Stomach smooth muscle (tissue), 2 donors: ENCODE results near the gene USH2A.

Experiments used
- H3K27ac ChIP-seq: one replicate; pipeline ENCODE4 v1.7.0; 2013; ENCODE audit warnings: mild to moderate bottlenecking, low read length, inconsistent platforms
- H3K27me3 ChIP-seq, 2 donors: one replicate each; pipeline ENCODE4 v1.7.0; 2013; ENCODE audit warnings: low read length in 2 of 2; ENCODE audit not compliant: insufficient read depth in 2 of 2, control insufficient read depth in 1 of 2
- H3K36me3 ChIP-seq, 2 donors: one replicate each; pipeline ENCODE4 v1.7.0; 2013; ENCODE audit warnings: low read length in 2 of 2; ENCODE audit not compliant: control insufficient read depth in 2 of 2, insufficient read depth in 2 of 2
- H3K4me1 ChIP-seq: one replicate; pipeline ENCODE4 v1.7.0; 2013; ENCODE audit warnings: low read length; ENCODE audit not compliant: control insufficient read depth, insufficient read depth
- H3K4me3 ChIP-seq, 2 donors: one replicate each; pipeline ENCODE4 v1.7.0; 2013; ENCODE audit warnings: low read length in 2 of 2
- H3K9ac ChIP-seq, 2 donors: one replicate each; pipeline ENCODE4 v1.7.0; 2013; ENCODE audit warnings: low read length in 2 of 2, mild to moderate bottlenecking in 1 of 2
- H3K9me3 ChIP-seq, 2 donors: one replicate each; pipeline ENCODE4 v1.7.0; 2013; ENCODE audit warnings: low read length in 2 of 2; ENCODE audit not compliant: control insufficient read depth in 2 of 2
- donor health status: healthy.
- donor health status: Pancreatic carcinoma.

USH2A gene

DNA sequence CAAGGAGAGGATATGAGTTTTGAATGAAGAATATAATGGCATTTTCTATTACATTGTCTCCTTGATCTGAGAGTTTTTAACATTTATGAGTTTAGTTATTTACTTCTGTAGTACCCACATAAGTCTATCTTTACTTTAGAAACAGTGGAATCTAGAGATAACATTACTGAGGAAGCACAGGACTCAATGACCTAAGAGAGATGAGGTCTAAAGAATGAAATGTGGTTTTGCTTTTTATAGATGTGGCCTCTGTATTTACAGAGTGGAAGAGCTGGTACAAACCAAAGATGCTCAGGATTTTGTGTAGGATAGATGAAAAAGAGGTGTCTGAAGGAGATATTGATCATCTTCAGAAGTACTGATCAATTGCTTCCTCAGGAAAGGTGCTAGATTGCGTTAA lies 678.8 kb downstream of the USH2A start:
- no peaks in the 10 kb centered on the region for H3K9me3 ChIP-seq
- H3K27me3 ChIP-seq, result no peaks in the 10 kb centered on the region
- no peak overlapping the region for H3K4me3 ChIP-seq
- no peak overlapping the region for H3K9ac ChIP-seq
- no peaks in the 10 kb centered on the region for H3K4me1 ChIP-seq
- H3K36me3 ChIP-seq, result no peaks in the 10 kb centered on the region
- no peak overlapping the region for H3K27ac ChIP-seq

- Histone ChIP-seq H3K4me3 (no peak overlapping the region), H3K4me1 (no peaks in the 10 kb centered on the region), H3K9ac (no peak overlapping the region), H3K27ac (no peak overlapping the region), H3K27me3 (no peaks in the 10 kb centered on the region), H3K36me3 (no peaks in the 10 kb centered on the region), H3K9me3 (no peaks in the 10 kb centered on the region)
Measured at GRCh38 chr1:215739025-215739424, 684.2 kb downstream of the USH2A start.

GRCh38 chr1:215731699-215732098 lies 691.5 kb downstream of the USH2A start:
- Histone ChIP-seq H3K4me1 (no peaks in the 10 kb centered on the region), H3K9ac (no peak overlapping the region), H3K27ac (no peak overlapping the region), H3K9me3 (no peaks in the 10 kb centered on the region), H3K36me3 (no peaks in the 10 kb centered on the region), H3K27me3 (no peaks in the 10 kb centered on the region), H3K4me3 (no peak overlapping the region)

DNA sequence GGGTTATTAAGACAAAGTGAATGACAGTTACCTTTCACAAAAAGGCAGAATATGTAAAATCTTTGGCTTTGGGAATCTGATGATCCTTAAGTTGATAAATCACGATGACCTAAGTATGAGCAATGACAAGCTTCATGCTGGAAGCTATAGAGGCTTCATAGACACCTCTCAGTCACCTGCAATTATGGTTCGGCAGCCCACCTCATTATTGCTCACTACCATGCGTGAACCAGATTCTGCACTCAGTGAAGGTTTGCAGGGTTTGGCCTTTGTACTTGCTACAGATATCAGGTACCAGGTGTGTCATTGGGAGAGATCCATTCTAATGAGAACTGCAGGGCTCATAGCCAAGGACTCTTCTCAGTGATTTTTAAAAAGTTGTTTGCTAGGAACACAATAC lies 692.6 kb downstream of the USH2A start:
- Histone ChIP-seq H3K27me3 (no peaks in the 10 kb centered on the region), H3K9me3 (no peaks in the 10 kb centered on the region), H3K4me1 (no peaks in the 10 kb centered on the region), H3K4me3 (no peak overlapping the region), H3K27ac (no peak overlapping the region), H3K36me3 (no peaks in the 10 kb centered on the region), H3K9ac (no peak overlapping the region)

DNA sequence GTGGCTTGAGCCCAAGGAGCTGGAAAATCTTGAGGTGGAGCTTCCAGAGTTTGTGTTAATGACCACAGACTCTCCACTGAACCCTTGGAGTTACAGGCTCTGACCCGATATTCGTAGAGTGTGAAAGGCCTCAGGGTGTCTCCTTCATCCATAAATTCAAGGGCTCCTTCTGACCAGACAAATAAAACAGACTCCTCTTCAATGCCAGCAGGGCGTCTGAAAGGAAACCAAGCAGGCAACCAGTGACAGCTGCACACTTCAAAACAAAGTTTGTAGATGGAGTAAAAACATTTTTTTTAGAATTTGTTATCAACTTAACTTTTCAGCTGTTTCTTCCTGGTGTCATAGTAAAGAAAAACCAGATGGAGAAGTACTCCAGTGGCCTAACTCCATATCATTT lies 695.1 kb downstream of the USH2A start:
- H3K27ac ChIP-seq, result no peak overlapping the region
- no peak overlapping the region for H3K4me3 ChIP-seq
- H3K27me3 ChIP-seq, result no peaks in the 10 kb centered on the region
- H3K9ac ChIP-seq, result no peak overlapping the region
- no peaks in the 10 kb centered on the region for H3K9me3 ChIP-seq
- H3K36me3 ChIP-seq, result no peaks in the 10 kb centered on the region
- no peaks in the 10 kb centered on the region for H3K4me1 ChIP-seq

GRCh38 chr1:215720126-215720525 lies 703.1 kb downstream of the USH2A start:
- H3K4me3 ChIP-seq, result no peak overlapping the region
- no peak overlapping the region for H3K9ac ChIP-seq
- H3K4me1 ChIP-seq, result no peaks in the 10 kb centered on the region
- no peaks in the 10 kb centered on the region for H3K36me3 ChIP-seq
- H3K9me3 ChIP-seq, result no peaks in the 10 kb centered on the region
- H3K27me3 ChIP-seq, result no peaks in the 10 kb centered on the region
- no peak overlapping the region for H3K27ac ChIP-seq

GRCh38 chr1:215719552-215719951 lies 703.7 kb downstream of the USH2A start:
- Histone ChIP-seq H3K9ac (no peak overlapping the region), H3K27ac (no peak overlapping the region), H3K9me3 (no peaks in the 10 kb centered on the region), H3K36me3 (no peaks in the 10 kb centered on the region), H3K27me3 (no peaks in the 10 kb centered on the region), H3K4me1 (no peaks in the 10 kb centered on the region), H3K4me3 (no peak overlapping the region)

DNA sequence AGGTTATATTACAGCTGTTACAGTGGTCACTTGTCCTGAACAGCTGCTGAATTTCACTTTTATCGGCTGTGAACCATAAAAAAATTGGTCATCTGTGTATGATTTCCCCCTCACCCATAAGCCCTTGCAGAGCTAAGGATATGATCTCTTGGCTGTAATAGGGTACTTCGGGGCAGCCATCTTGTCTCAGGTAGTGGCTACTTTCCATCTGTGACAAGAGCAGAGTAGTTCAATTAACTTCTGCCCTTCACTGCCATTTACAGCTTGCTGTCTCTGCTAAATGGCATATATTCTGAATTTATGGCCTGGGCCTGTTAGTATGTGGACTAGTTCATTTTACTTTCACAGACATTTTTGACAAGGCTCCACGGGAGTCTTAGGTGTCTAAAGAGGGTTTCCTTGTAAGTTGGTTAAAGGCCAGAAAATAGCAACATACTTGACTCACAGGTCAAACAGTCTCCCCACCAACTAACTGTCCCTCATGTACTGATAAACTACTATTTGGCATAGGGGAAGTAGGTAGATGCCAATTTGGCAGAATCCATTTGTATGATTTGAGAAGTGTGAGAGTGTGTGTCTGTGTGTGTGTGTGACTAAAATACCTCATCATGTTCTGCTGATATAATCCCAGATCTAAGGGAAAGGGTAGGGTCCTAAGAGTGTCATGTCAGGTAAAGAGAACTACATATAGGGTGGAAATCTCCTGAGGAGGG lies 704.5 kb downstream of the USH2A start:
- H3K27ac ChIP-seq, result no peak overlapping the region
- H3K4me3 ChIP-seq, result no peak overlapping the region
- H3K9ac ChIP-seq, result no peak overlapping the region
- H3K36me3 ChIP-seq, result no peaks in the 10 kb centered on the region
- no peaks in the 10 kb centered on the region for H3K27me3 ChIP-seq
- H3K4me1 ChIP-seq, result no peaks in the 10 kb centered on the region
- H3K9me3 ChIP-seq, result no peaks in the 10 kb centered on the region

DNA sequence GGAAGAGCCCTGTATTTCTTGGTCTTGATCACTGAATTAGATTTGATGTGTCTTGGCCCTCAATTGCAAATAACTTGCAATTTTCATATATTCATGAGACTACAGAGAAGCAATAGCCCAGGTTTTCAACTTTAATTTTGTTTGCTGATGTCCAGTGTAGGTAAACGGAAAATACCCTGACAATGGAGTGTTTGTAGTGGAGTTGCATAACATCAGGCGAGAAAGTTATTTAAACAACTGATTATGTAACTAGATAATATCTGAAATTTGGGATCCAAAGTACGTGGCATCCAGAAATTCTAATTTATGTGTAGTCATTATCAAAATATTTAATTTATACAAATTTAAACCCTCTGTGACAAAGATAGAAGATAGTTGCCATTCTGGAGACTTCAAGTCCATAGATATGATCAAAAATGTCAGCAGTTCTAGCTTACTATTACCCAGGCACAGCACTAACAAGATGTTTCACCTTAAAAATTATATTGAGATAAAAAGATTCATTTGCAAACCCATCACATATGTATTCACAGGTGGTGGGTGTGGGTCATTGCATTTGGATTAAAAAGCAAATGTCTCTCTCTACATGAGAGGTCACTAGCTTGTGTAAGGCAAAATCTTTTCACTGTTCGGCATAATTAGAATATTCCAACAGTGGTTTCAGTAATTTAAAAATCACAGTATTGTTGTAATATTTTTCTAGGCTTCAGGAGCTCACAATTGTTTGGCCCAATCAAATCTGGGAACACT lies 705.4 kb downstream of the USH2A start:
- Histone ChIP-seq H3K9ac (no peak overlapping the region), H3K27me3 (no peaks in the 10 kb centered on the region), H3K4me1 (no peaks in the 10 kb centered on the region), H3K36me3 (no peaks in the 10 kb centered on the region), H3K4me3 (no peak overlapping the region), H3K9me3 (no peaks in the 10 kb centered on the region), H3K27ac (no peak overlapping the region)

GRCh38 chr1:215710899-215711225 lies 712.4 kb downstream of the USH2A start:
- H3K4me3 ChIP-seq, result no peak overlapping the region
- no peaks in the 10 kb centered on the region for H3K27me3 ChIP-seq
- H3K27ac ChIP-seq, result no peak overlapping the region
- no peaks in the 10 kb centered on the region for H3K36me3 ChIP-seq
- no peak overlapping the region for H3K9ac ChIP-seq
- no peaks in the 10 kb centered on the region for H3K9me3 ChIP-seq
- no peaks in the 10 kb centered on the region for H3K4me1 ChIP-seq
